Measurements from ENCODE around the gene MEF2B. TPM values are rescaled to one million over a fixed set of nuclear protein-coding genes. Genes with fewer than 3 reads are reported as not detected.

The MEF2B gene
- total and polyA plus RNA-seq, 2 donors (not counting 3 experiments of a cell fraction or from before 2014, with no cell fraction given) = 0.52 to 1.2 TPM

DNA sequence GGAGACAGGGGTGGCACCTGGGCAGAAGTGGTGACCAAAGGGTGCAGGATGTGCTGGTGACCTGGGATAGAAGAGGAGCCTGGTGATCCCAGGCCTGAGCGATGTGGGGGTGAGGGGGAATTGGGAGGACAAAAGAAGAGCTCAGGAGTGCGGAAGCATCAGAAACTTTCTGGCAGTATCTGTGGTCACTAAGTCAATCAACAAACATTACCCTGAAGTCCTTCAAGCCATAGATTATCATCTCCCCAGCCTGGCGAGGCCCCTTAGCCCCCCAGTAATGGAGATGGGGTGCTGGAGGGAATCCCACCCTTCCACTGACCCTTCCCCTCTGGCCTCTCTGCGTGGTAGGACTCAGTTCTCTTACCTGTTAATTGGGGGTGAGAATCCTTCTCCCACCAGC lies 10.5 kb downstream of the MEF2B start:
- CTCF ChIA-PET = interaction anchor here (1.0 to 4.6 kb wide), 2 partner anchors 12 to 15 kb away, joined by 4 to 31 read pairs; no protein-coding TSS in a partner anchor
- no peaks in the 10 kb centered on the region for H3K9me1 ChIP-seq (replicated peaks; ENCODE audit: control insufficient read depth, extremely low read depth, insufficient read depth, low read length)

More for the DNA sequence above, 10.5 kb downstream of the MEF2B start:
- Histone ChIP-seq H3K27ac (ENCODE audit: insufficient read depth, low read depth, low read length) (no peak overlapping the region), H3K79me2 (ENCODE audit: control insufficient read depth, insufficient read depth, low read length) (no peaks in the 10 kb centered on the region), H3K4me1 (ENCODE audit: control insufficient read depth, extremely low read depth, insufficient read depth, low read length) (no peaks in the 10 kb centered on the region), H2AFZ (ENCODE audit: low read depth, low read length) (no peak overlapping the region), H3K9me3 (replicated peaks; ENCODE audit: control insufficient read depth, insufficient read depth, low read length) (no peaks in the 10 kb centered on the region), H3K36me3 (ENCODE audit: control insufficient read depth in 2 of 2, extremely low read depth in 1 of 2, insufficient read depth in 2 of 2, low read length in 2 of 2) (no peaks in the 10 kb centered on the region), H4K20me1 (replicated peaks; ENCODE audit: control insufficient read depth, extremely low read depth, insufficient read depth, low read length) (no peaks in the 10 kb centered on the region), H3K4me3 (replicated peaks in 1 of 3; ENCODE audit: insufficient read depth in 1 of 3, low read depth in 1 of 3, low read length in 3 of 3) (no peak overlapping the region), H3K9ac (replicated peaks; ENCODE audit: extremely low read depth, insufficient read depth, low read length) (no peak overlapping the region), H3K27me3 (ENCODE audit: control insufficient read depth in 2 of 2, insufficient read depth in 2 of 2, low read length in 2 of 2) (no peaks in the 10 kb centered on the region), H3K4me2 (ENCODE audit: insufficient read depth, low read length) (no peak overlapping the region)
- intact Hi-C loops (cut with micrococcal nuclease) (no loop called here), dilution Hi-C loops (cut with MboI; ENCODE audit: extremely low pct_ligation_motif_present, low sequenced_read_pairs) (no loop called here)
- POLR2A ChIA-PET = no interaction called here
- no TSS peak for BruUV-seq (replicated peaks)
- TF ChIP-seq JUN (IDR thresholded peaks at IDR 0.05; ENCODE audit: borderline replicate concordance, insufficient read depth, insufficient read length, low read depth) (no peak), EZH2 (IDR thresholded peaks at IDR 0.05; ENCODE audit: borderline replicate concordance, low read depth, low read length, severe bottlenecking) (no peak), FOS (IDR thresholded peaks at IDR 0.05; ENCODE audit: borderline replicate concordance, insufficient read depth, low read length) (no peak), GATA2 (IDR thresholded peaks at IDR 0.05; ENCODE audit: insufficient read depth, insufficient read length, low read depth, low read length) (no peak), MYC (IDR thresholded peaks at IDR 0.05; ENCODE audit: low read depth, low read length) (no peak), POLR2A (IDR thresholded peaks at IDR 0.05; ENCODE audit: low read depth, low read length) (no peak), POLR2AphosphoS5 (IDR thresholded peaks at IDR 0.05; ENCODE audit: insufficient read depth, low read depth, low read length) (no peak), CTCF (IDR thresholded peaks at IDR 0.05; ENCODE audit: extremely low read depth in 1 of 2, insufficient read depth in 1 of 2, low read depth in 1 of 2, low read length in 2 of 2) (no peak)
- TF ChIP-seq, protein P1, sequence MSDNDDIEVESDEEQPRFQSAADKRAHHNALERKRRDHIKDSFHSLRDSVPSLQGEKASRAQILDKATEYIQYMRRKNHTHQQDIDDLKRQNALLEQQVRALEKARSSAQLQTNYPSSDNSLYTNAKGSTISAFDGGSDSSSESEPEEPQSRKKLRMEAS (IDR thresholded peaks at IDR 0.05; ENCODE audit: insufficient read depth, insufficient read length) = no peak
- no peak for FAIRE-seq
- DNase-seq (ENCODE audit: low read depth, low spot score) = no peak
